HEK293 (cell line): Measurements from ENCODE around the gene SGMS1.

Experiments
- BCL6B ChIP-seq: fragments of 450-650 bp; formaldehyde crosslinking; IDR thresholded peaks from 2 replicates; pipeline ENCODE4 v1.5.1; 2017; ENCODE audit warnings: missing biosample characterization, missing genetic modification characterization
- SALL2 ChIP-seq: fragments of 450-650 bp; formaldehyde crosslinking; IDR thresholded peaks from 2 replicates; pipeline ENCODE4 v1.5.0; 2017; ENCODE audit warnings: missing biosample characterization, mild to moderate bottlenecking, missing genetic modification characterization, borderline replicate concordance
- TRIM28 ChIP-seq: IDR thresholded peaks from 2 replicates; pipeline ENCODE4 v1.6.1; 2011; ENCODE audit warnings: low read length, control low read depth, borderline replicate concordance
- TSHZ1 ChIP-seq: fragments of 450-650 bp; formaldehyde crosslinking; IDR thresholded peaks from 2 replicates; pipeline ENCODE4 v1.5.1; 2016; ENCODE audit warnings: missing biosample characterization, missing genetic modification characterization, borderline replicate concordance
- WT1 ChIP-seq: fragments of 450-650 bp; formaldehyde crosslinking; IDR thresholded peaks from 2 replicates; pipeline ENCODE4 v1.5.1; 2016; ENCODE audit warnings: missing biosample characterization, missing genetic modification characterization
- ZBTB11 ChIP-seq: fragments of 450-650 bp; formaldehyde crosslinking; conservative IDR thresholded peaks from 2 replicates; pipeline ENCODE4 v1.5.1; 2016; ENCODE audit warnings: low read depth, missing biosample characterization, missing genetic modification characterization
- ZBTB44 ChIP-seq: fragments of 450-650 bp; IDR thresholded peaks from 2 replicates; pipeline ENCODE4 v1.5.1; 2018; ENCODE audit warnings: missing biosample characterization, mild to moderate bottlenecking, missing genetic modification characterization
- ZEB2 ChIP-seq: fragments of 450-650 bp; formaldehyde crosslinking; IDR thresholded peaks from 2 replicates; pipeline ENCODE4 v1.5.1; 2016; ENCODE audit warnings: missing biosample characterization, missing genetic modification characterization
- ZFP3 ChIP-seq: fragments of 450-650 bp; formaldehyde crosslinking; IDR thresholded peaks from 2 replicates; pipeline ENCODE4 v1.5.1; 2016; ENCODE audit warnings: low read depth, missing biosample characterization, missing genetic modification characterization
- ZFP41 ChIP-seq: fragments of 450-650 bp; formaldehyde crosslinking; IDR thresholded peaks from 2 replicates; pipeline ENCODE4 v1.5.1; 2016; ENCODE audit warnings: missing biosample characterization, missing genetic modification characterization, borderline replicate concordance
- ZIC2 ChIP-seq: fragments of 450-650 bp; formaldehyde crosslinking; IDR thresholded peaks from 2 replicates; pipeline ENCODE4 v1.5.1; 2016; ENCODE audit warnings: missing biosample characterization, missing genetic modification characterization
- ZNF10 ChIP-seq: fragments of 450-650 bp; formaldehyde crosslinking; IDR thresholded peaks from 2 replicates; pipeline ENCODE4 v1.5.1; 2017; ENCODE audit warnings: missing biosample characterization, missing genetic modification characterization
- ZNF174 ChIP-seq: fragments of 450-650 bp; formaldehyde crosslinking; IDR thresholded peaks from 2 replicates; pipeline ENCODE4 v1.5.0; 2017; ENCODE audit warnings: missing biosample characterization, mild to moderate bottlenecking, missing genetic modification characterization
- ZNF362 ChIP-seq: fragments of 450-650 bp; formaldehyde crosslinking; IDR thresholded peaks from 2 replicates; pipeline ENCODE4 v1.5.1; 2016; ENCODE audit warnings: missing biosample characterization, missing genetic modification characterization
- ZNF37A ChIP-seq: fragments of 450-650 bp; IDR thresholded peaks from 2 replicates; pipeline ENCODE4 v1.5.1; 2018; ENCODE audit warnings: missing biosample characterization, missing genetic modification characterization
- ZNF426 ChIP-seq: fragments of 450-650 bp; formaldehyde crosslinking; IDR thresholded peaks from 2 replicates; pipeline ENCODE4 v1.5.1; 2017; ENCODE audit warnings: missing biosample characterization, missing genetic modification characterization, mild to moderate bottlenecking, inconsistent platforms, moderate library complexity
- ZNF518A ChIP-seq: fragments of 450-650 bp; formaldehyde crosslinking; conservative IDR thresholded peaks from 2 replicates; pipeline ENCODE4 v1.5.1; 2016; ENCODE audit warnings: low read depth, missing biosample characterization, missing genetic modification characterization
- ZNF529 ChIP-seq: fragments of 450-650 bp; formaldehyde crosslinking; IDR thresholded peaks from 2 replicates; pipeline ENCODE4 v1.5.1; 2017; ENCODE audit warnings: missing genetic modification characterization, missing biosample characterization; ENCODE audit not compliant: insufficient replicate concordance
- ZNF530 ChIP-seq: fragments of 450-650 bp; formaldehyde crosslinking; IDR thresholded peaks from 2 replicates; pipeline ENCODE4 v1.5.1; 2016; ENCODE audit warnings: low read depth, missing biosample characterization, missing genetic modification characterization
- ZNF571 ChIP-seq: fragments of 450-650 bp; formaldehyde crosslinking; IDR thresholded peaks from 2 replicates; pipeline ENCODE4 v1.5.0; 2017; ENCODE audit warnings: missing biosample characterization, missing genetic modification characterization
- ZNF610 ChIP-seq: fragments of 450-650 bp; formaldehyde crosslinking; IDR thresholded peaks from 2 replicates; pipeline ENCODE4 v1.5.1; 2016; ENCODE audit warnings: missing biosample characterization, missing genetic modification characterization, borderline replicate concordance
- ZNF624 ChIP-seq: fragments of 450-650 bp; formaldehyde crosslinking; IDR thresholded peaks from 2 replicates; pipeline ENCODE4 v1.5.1; 2017; ENCODE audit warnings: missing biosample characterization, missing genetic modification characterization
- ZNF670 ChIP-seq: fragments of 450-650 bp; formaldehyde crosslinking; IDR thresholded peaks from 2 replicates; pipeline ENCODE4 v1.5.1; 2016; ENCODE audit warnings: missing biosample characterization, missing genetic modification characterization, low read depth

SGMS1 gene

GRCh38 chr10:50624866-50625501 lies 1.2 kb upstream of the SGMS1 start (continued):
- TF ChIP-seq ZNF518A (tag by site-specific recombination), result 0 out of 2 replicates have a peak, but pooled peaks have one; percentile 19
- no peak for TF ChIP-seq ZFP3 (tag by site-specific recombination)
- TF ChIP-seq ZNF670 (tag by site-specific recombination), result no peak
- TF ChIP-seq ZNF362 (tag by site-specific recombination), result no peak
- peak; percentile 91 for TF ChIP-seq ZBTB11 (tag by site-specific recombination)
- no peak for TF ChIP-seq SALL2 (tag by site-specific recombination)
- no peak for TF ChIP-seq TSHZ1
- TF ChIP-seq TRIM28, result no peak
- no peak; the same call in 1 of the 2 replicates for TF ChIP-seq ZIC2 (tag by site-specific recombination)
- TF ChIP-seq ZNF624 (tag by site-specific recombination), result no peak
- no peak for TF ChIP-seq ZNF529 (tag by site-specific recombination)
- no peak for TF ChIP-seq ZNF530 (tag by site-specific recombination)
- 0 out of 2 replicates have a peak, but pooled peaks have one; percentile 40 for TF ChIP-seq ZEB2 (tag by site-specific recombination)
- TF ChIP-seq ZNF10, result peak; percentile 94
- TF ChIP-seq WT1 (tag by site-specific recombination), result 0 out of 2 replicates have a peak, but pooled peaks have one; percentile 14
- no peak for TF ChIP-seq ZNF571 (tag by site-specific recombination)
- TF ChIP-seq ZNF610, result peak; percentile 25; the same call in 1 of the 2 replicates
- no peak for TF ChIP-seq ZBTB44 (tag by site-specific recombination)
- no peak for TF ChIP-seq BCL6B (tag by site-specific recombination)
- no peak for TF ChIP-seq ZNF426 (tag by site-specific recombination)
- no peak for TF ChIP-seq ZNF37A
- no peak for TF ChIP-seq ZFP41 (tag by site-specific recombination)
- no peak for TF ChIP-seq ZNF174
